ENCODE data around the gene CAMTA2. TPM values are rescaled to one million over a fixed set of nuclear protein-coding genes. Genes with fewer than 3 reads are reported as not detected.

The CAMTA2 gene
- total RNA-seq, 4 donors from 2014 or later, result 15.3 to 46.2 (median 22.5) TPM

DNA sequence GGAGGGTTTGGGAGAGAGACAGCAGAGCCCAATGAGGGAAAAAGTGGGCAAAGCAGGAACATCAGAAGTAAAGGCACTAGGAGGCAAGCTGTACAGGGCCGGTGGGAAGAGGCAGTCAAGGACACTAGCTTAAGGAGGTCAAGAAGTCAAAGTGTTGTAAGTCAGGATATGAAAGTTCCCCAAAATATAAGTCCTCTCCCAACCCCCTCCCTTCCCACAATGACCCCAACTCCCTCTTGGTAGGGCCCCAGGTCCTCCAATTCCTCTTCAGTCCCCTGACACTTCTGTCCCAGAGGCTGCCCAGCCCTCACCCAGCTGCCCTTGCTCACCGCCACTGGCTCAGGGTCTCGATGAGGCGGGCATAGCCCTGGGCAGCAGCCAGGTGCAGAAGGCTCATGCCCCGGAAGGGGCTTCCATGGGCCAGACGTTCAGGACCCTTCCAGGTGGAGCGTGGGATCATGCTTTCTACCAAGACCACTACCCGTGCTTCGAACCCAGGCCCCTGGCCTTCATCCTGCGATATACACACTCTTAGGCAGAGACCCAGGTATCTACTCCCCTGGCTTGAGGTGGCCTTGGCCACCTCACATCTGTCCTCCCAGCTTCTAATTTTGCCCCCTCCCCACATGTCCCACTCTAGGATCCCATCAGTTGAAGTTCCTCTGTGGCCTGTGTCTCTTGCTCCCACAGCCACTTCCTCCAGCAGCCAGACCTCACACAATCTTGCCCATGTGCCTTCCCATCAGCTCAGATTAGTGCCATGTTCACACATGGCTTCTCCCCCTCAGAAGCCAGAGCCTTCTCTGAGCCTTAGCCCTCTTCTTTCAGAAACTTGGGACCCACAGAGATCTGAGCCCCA is 14.0 kb downstream of the CAMTA2 start:
- Histone ChIP-seq H3K4me1 (peaks cover 0 to 28% (median 10%) of the 10 kb centered on the region in 4 donors), H3K9me3 (no peaks in the 10 kb centered on the region), H3K27ac (peak overlapping the region in 1 of 4 donors; percentile 4), H3K36me3 (peaks cover 5 to 89% (median 23%) of the 10 kb centered on the region in 3 donors), H3K27me3 (no peaks in the 10 kb centered on the region), H3K4me3 (no peak overlapping the region)
- DNase-seq (ENCODE audit: low spot score in 2 of 2), result no peak
- no peak for TF ChIP-seq POLR2A (IDR thresholded peaks at IDR 0.05)
- no peak for TF ChIP-seq EP300 (IDR thresholded peaks at IDR 0.05)
- 85 to 86% methylated on average over 10 of the region's 10 CpGs for WGBS, 2 donors

DNA sequence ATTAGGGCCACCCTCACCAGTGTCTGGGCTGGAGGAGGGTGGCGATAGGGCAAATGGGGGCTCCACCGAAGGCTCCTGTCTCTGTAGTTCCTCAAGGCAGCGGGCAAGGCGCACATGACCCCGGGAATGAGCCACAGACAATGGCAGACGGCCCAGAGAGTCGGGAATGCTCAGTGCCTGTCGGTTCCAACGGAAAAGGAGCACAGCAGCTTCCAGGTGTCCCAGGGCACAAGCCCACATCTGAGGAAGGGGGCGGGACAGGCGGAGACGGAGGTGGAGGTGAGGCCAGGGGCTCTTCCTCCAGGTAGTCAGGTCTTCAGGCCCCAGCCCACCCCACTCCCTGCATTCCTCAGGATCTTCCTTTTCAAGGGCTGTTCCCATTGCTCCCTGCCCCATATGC is 14.7 kb downstream of the CAMTA2 start:
- H3K4me1 ChIP-seq, result peaks cover 0 to 30% (median 14%) of the 10 kb centered on the region in 4 donors
- WGBS, 2 donors, result 72 to 77% methylated on average over 11 to 12 of the region's 12 CpGs
- peak overlapping the region in 2 of 4 donors; percentile 36 to 48 for H3K27ac ChIP-seq
- H3K36me3 ChIP-seq, result peaks cover 4 to 82% (median 19%) of the 10 kb centered on the region in 3 donors
- no peaks in the 10 kb centered on the region for H3K27me3 ChIP-seq
- DNase-seq (ENCODE audit: low spot score in 2 of 2), result no peak
- H3K9me3 ChIP-seq, result no peaks in the 10 kb centered on the region
- H3K4me3 ChIP-seq, result no peak overlapping the region
- TF ChIP-seq POLR2A (IDR thresholded peaks at IDR 0.05) (no peak), EP300 (IDR thresholded peaks at IDR 0.05) (no peak)
- TF ChIP-seq, protein P1, sequence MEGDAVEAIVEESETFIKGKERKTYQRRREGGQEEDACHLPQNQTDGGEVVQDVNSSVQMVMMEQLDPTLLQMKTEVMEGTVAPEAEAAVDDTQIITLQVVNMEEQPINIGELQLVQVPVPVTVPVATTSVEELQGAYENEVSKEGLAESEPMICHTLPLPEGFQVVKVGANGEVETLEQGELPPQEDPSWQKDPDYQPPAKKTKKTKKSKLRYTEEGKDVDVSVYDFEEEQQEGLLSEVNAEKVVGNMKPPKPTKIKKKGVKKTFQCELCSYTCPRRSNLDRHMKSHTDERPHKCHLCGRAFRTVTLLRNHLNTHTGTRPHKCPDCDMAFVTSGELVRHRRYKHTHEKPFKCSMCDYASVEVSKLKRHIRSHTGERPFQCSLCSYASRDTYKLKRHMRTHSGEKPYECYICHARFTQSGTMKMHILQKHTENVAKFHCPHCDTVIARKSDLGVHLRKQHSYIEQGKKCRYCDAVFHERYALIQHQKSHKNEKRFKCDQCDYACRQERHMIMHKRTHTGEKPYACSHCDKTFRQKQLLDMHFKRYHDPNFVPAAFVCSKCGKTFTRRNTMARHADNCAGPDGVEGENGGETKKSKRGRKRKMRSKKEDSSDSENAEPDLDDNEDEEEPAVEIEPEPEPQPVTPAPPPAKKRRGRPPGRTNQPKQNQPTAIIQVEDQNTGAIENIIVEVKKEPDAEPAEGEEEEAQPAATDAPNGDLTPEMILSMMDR (IDR thresholded peaks at IDR 0.05), result no peak

DNA sequence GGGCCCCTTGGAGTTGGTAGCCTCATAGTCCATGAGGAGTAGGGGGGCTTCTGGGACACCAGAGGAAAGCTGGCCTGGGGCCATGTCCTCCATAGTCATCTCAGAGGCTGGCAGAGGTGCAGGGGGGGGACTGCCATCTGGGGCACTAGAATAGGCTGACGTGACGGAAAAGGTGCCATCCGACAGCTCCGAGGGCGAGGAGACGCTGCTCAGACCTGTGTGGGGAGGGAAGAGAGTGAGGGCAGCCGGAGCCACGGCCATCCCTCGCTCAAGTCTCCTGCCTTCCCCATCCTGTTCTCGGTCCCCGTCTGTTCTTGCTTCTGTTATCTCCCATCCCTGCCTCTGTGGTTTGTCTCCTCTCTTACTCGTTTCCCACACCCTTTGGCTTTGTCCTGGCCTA is 15.2 kb downstream of the CAMTA2 start:
- H3K4me1 ChIP-seq, result peaks cover 0 to 30% (median 14%) of the 10 kb centered on the region in 4 donors
- no peak for DNase-seq (ENCODE audit: low spot score in 2 of 2)
- H3K9me3 ChIP-seq, result no peaks in the 10 kb centered on the region
- H3K4me3 ChIP-seq, result no peak overlapping the region
- peak overlapping the region in 2 of 4 donors; percentile 36 to 48 for H3K27ac ChIP-seq
- H3K27me3 ChIP-seq, result no peaks in the 10 kb centered on the region
- 89 to 92% methylated on average over 12 of the region's 12 CpGs for WGBS, 2 donors
- TF ChIP-seq, protein P1 (IDR thresholded peaks at IDR 0.05), result no peak
- no peak for TF ChIP-seq POLR2A (IDR thresholded peaks at IDR 0.05)
- TF ChIP-seq EP300 (IDR thresholded peaks at IDR 0.05), result no peak
- peaks cover 4 to 78% (median 19%) of the 10 kb centered on the region in 3 donors for H3K36me3 ChIP-seq

DNA sequence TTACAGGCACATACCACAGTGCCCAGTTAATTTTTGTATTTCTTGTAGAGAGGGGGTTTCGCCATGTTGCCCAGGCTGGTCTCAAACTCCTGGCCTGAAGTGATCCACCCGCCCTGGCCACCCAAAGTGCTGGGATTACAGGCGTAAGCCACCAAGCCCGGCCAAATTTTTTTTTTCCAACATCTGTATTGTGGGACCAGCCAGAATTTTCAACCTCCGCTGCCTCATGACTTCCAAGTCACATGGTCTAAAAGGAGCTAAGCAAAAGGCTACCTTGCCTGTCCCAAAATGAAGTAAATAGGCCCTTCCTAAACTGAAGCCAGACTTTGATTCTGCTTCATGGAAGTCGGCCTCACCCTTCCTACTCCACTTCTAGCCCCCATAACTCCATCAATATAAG is 15.6 kb downstream of the CAMTA2 start:
- Histone ChIP-seq H3K27ac (peak overlapping the region in 1 of 4 donors; percentile 48), H3K36me3 (peaks cover 4 to 73% (median 19%) of the 10 kb centered on the region in 3 donors), H3K4me1 (peaks cover 0 to 30% (median 14%) of the 10 kb centered on the region in 4 donors), H3K27me3 (no peaks in the 10 kb centered on the region), H3K4me3 (no peak overlapping the region), H3K9me3 (no peaks in the 10 kb centered on the region)
- WGBS, 2 donors, result 85 to 86% methylated on average over 6 of the region's 6 CpGs
- TF ChIP-seq EP300 (IDR thresholded peaks at IDR 0.05), result no peak
- TF ChIP-seq, protein P1 (IDR thresholded peaks at IDR 0.05), result no peak
- TF ChIP-seq POLR2A (IDR thresholded peaks at IDR 0.05), result no peak
- no peak for DNase-seq (ENCODE audit: low spot score in 2 of 2)

DNA sequence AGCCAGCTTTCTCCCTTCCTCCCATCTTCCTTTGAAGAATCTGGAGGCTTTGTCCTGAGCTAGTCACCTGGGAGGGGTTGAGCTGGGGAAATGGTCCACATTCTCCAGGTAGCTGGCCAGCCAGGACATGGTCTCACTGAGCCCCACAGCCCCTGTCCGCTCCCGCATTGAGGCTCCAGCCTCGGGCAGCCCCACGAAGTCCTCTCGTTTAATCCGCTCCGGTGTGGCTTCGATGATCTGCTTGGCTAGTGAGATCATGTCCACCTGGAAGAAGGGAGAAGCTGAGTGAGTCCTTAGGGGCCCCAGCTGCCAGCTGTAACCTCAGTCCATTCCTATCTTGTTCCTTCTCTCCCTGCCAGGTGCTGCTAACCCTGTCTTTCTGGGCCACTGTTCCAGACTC is 17.2 kb downstream of the CAMTA2 start:
- no peak for DNase-seq (ENCODE audit: low spot score in 2 of 2)
- Histone ChIP-seq H3K4me1 (peaks cover 0 to 42% (median 22%) of the 10 kb centered on the region in 4 donors), H3K36me3 (peaks cover 4 to 57% (median 19%) of the 10 kb centered on the region in 3 donors), H3K27me3 (no peaks in the 10 kb centered on the region), H3K4me3 (no peak overlapping the region), H3K27ac (peak overlapping the region in 3 of 4 donors; percentile 74 to 95 (median 94)), H3K9me3 (no peaks in the 10 kb centered on the region)
- TF ChIP-seq EP300 (IDR thresholded peaks at IDR 0.05) (no peak), POLR2A (IDR thresholded peaks at IDR 0.05) (no peak)
- TF ChIP-seq, protein P1 (IDR thresholded peaks at IDR 0.05), result no peak
- WGBS, 2 donors, result 84 to 95% methylated on average over 8 of the region's 8 CpGs

All from tibial nerve (tissue), 4 donors.